GM23248 (cell line): ENCODE measurements around the gene POC1A.

Source experiments
- EZH2 ChIP-seq: fragments of 200-600 bp; sonication (generic); IDR thresholded peaks from 2 replicates; pipeline ENCODE4 v1.6.1; 2018; ENCODE audit warnings: antibody characterized with exemption, mild to moderate bottlenecking; ENCODE audit not compliant: insufficient read depth, poor library complexity, severe bottlenecking
- EZH2phosphoT487 ChIP-seq: fragments of 200-600 bp; sonication (generic); IDR thresholded peaks from 2 replicates; pipeline ENCODE4 v1.6.1; 2018; ENCODE audit warnings: antibody characterized with exemption, moderate library complexity, mild to moderate bottlenecking, low read depth; ENCODE audit not compliant: insufficient read depth

DNA sequence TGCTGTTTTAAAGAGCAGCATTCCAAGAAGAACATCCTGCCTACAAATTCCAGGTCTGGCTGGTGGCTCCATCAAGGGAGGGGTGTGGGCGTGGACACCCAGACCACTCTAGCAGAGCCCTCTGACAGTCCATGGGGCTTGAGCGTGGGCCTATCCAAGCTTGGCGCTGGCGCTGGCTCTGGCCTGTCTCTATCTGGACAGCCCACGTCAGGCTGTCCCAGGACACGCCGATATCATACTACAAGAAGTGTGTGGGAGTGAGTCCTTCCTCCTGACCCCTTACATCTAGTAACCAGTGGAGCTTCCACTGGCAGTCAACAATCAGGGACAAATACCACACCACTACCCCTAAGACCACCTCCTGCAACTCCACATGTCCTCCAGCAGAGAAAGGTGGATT lies 80.7 kb downstream of the POC1A start:
- TF ChIP-seq EZH2: no peak
- no peak for TF ChIP-seq EZH2phosphoT487
